ENCODE data around the gene NUBP2.
A peak's percentile ranks its signal among the peaks of the same experiment; 100 is the strongest.

NUBP2 gene

DNA sequence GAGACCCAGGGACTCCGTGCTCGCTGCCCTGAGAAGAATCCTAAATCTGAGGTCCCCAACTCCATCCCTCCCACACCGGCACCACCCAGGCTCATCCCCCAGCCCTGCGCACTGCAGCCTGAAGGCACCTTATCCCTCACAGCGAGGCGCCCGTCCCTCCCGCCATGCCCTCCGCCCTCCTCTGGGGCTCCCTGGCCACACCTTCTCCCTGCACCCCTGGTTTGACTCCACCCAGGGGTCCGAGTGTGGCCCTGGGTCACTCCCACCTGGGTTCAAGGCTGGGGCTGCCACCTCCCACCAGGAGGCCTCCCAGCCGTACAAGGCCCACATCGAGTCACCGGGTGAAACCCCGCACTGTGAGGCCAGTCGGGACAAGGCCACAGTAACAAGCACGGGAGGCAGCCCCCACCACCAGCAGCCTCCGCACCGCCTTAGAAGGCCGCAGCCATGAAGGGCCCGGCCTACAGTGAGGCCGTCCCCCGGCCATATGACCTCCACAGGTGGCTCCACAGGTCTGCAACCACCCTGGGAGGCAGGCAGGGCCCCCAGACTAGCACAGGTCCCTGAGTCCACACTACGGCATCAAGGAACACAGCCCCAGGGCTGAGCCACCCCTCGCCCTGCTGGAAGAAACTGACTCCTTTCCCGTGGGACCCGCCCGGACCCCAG lies 35.6 kb downstream of the NUBP2 start:
- peaks cover 38% of the 10 kb centered on the region for H3K36me3 Mint-ChIP-seq
- H3K4me3 Mint-ChIP-seq, result no peak overlapping the region
- H3K4me1 Mint-ChIP-seq, result peaks cover 6% of the 10 kb centered on the region
- ATAC-seq (no peak), DNase-seq (ENCODE audit: low spot score in 2 of 2) (no peak)
- peak overlapping the region; percentile 32 for H3K27ac Mint-ChIP-seq
- no peaks in the 10 kb centered on the region for H3K9me3 Mint-ChIP-seq

DNA sequence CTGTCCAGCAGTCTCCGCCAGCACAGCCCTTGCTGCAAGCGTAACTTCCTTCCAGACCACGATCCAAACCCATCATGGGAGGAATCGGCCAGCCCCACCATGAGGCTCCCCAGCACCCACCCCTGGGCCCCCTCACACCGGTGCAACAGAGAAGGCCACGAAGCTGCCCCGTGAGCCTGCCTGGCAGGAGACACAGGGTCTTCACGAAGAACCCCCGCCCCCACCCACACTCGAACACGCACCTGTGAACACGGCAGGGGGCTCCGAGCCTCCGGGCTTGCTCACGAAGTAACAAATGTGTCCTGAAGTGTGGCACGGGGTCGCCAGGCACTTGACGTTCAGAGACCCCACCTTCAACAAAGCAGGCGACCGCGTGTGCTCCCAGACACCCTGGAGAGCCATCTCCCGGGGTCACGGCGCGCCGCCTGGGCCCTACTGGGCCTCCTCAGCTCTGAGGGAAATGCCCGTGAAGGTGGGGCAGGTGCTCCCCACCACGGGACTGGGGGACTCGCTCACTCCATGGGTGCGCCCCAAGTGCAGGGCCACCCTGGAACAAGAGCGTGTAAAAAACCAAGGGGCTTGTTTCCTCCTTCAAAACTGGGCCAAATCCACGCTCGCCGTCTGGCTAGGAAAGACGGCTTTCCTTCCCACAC lies 36.2 kb downstream of the NUBP2 start:
- H3K4me1 Mint-ChIP-seq, result peaks cover 9% of the 10 kb centered on the region
- ATAC-seq (no peak), DNase-seq (ENCODE audit: low spot score in 2 of 2) (no peak)
- H3K9me3 Mint-ChIP-seq, result no peaks in the 10 kb centered on the region
- H3K36me3 Mint-ChIP-seq, result peaks cover 34% of the 10 kb centered on the region
- peak overlapping the region; percentile 58 for H3K27ac Mint-ChIP-seq
- no peak overlapping the region for H3K4me3 Mint-ChIP-seq

DNA sequence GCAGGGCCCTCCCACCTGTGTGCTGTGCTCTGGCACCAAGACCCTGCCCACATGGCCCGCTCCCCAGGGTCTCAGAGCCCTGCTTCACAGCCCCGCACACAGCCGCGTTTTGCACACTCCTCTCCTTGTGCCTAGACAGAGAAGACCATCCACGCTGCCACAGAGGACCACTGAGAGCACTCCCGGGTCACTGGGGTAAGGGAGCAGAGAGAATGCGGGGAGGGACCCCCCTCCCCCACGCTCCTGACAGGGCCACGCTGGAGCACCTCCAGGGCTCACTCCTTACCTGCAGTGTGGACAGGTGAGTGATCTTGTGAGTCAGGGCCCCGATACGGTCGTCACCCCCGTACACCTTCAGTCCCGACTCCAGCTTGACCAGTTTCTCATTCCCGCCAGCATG lies 36.9 kb downstream of the NUBP2 start:
- no peaks in the 10 kb centered on the region for H3K9me3 Mint-ChIP-seq
- H3K27ac Mint-ChIP-seq, result peak overlapping the region; percentile 58
- no peak for ATAC-seq
- DNase-seq (ENCODE audit: low spot score in 2 of 2), result no peak
- no peak overlapping the region for H3K4me3 Mint-ChIP-seq
- H3K36me3 Mint-ChIP-seq, result peaks cover 28% of the 10 kb centered on the region
- H3K4me1 Mint-ChIP-seq, result peaks cover 15% of the 10 kb centered on the region

DNA sequence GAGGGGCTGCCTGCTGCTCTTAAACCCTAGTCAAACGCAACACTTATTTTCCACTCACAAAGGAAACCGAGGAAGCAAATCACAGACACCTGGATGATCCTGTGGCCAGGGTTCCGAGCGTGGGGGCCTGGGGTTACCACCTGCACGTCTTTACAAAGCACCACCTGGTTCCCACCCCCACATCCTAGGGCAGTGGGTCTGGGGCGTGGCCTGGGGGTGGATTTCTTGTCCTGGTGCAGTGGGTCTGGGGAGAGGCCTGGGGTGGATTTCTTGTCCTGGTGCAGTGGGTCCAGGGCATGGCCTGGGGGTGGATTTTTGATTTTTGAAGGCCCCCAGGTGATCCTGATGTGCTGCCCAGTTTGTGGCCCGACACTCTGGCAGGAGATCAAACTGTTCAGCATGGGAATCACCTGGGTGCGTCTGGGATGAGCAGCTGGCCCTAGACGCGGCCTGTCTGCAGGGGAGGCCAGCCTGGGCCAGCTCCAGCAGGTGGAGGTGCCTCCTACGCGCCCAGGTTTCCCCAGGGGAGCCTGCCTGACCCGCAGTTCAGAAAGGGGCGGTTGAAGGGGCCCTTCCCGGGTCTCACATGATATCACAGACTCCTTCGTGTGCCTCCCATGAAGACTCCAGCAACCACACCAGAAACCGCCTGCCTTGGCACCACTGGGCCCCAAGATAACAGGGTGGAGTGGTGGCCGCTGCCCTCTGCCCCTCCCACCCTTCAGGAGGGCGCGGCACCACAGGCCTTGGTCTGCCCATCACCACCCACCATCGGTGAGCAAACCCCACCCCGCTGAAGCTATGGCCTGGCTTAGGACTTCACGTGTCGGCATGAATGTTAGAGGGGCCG lies 37.6 kb downstream of the NUBP2 start:
- DNase-seq (ENCODE audit: low spot score in 2 of 2) (no peak), ATAC-seq (no peak)
- Mint-ChIP-seq H3K9me3 (no peaks in the 10 kb centered on the region), H3K4me3 (no peak overlapping the region), H3K4me1 (peaks cover 19% of the 10 kb centered on the region), H3K27ac (peak overlapping the region; percentile 58), H3K36me3 (peaks cover 21% of the 10 kb centered on the region)

DNA sequence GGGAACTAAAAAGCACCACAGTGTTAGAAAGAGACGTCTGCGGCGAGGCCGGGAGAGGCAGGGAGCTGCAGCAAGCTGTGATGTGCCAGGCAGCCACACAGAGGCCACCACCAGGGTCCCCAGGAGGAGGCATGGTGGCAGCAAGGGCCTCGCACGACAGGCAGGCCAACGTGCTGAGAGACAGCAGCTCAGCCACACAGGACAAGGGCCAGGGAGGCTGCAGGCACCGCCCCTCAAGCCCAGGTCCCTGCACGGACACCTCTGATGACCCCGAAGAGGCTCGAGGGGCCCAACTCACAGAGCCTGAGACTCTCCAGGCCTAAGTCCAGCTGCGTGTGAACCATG lies 38.2 kb downstream of the NUBP2 start:
- Mint-ChIP-seq H3K36me3 (peaks cover 15% of the 10 kb centered on the region), H3K4me1 (peaks cover 19% of the 10 kb centered on the region), H3K4me3 (no peak overlapping the region), H3K9me3 (no peaks in the 10 kb centered on the region), H3K27ac (no peak overlapping the region)
- DNase-seq (ENCODE audit: low spot score in 2 of 2) (no peak), ATAC-seq (no peak)

DNA sequence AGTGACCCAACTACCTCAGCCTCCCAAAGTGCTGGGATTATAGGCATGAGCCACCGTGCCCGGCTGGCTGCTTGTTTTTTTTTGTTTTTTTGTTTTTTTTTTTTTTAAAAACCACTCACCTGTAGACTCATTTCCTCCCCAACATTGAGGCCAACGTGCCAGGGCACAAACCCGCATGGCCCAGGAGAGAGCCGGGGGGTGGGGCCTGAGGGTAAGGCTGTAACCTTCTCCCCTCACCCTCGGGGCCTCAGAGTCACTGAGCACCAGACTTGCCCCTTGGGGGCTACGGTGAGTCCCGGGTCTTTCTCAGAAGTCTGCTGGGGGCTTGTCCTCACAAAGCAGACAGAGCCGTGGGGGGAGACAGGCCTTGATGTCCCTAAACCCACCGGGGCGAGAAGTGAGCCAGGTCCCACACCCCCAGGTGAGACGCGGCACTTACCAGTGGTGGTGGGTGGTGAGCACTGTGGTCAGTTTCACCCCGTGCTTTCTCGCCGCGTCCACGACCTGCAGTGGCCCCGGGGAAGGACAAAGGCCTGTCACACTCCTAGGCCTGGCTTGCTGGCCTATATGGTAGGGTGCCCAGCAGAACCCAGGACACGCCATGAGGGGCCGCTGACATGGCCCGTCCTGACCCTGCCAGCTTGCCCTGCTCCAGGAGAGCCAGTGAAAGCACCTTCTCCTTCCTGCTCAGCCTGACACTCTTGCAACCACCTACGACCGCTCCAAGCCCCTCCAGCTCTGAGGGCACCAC lies 39.3 kb downstream of the NUBP2 start:
- no peak for DNase-seq (ENCODE audit: low spot score in 2 of 2)
- H3K9me3 Mint-ChIP-seq, result no peaks in the 10 kb centered on the region
- peaks cover 19% of the 10 kb centered on the region for H3K4me1 Mint-ChIP-seq
- ATAC-seq, result no peak
- H3K36me3 Mint-ChIP-seq, result peaks cover 15% of the 10 kb centered on the region
- H3K4me3 Mint-ChIP-seq, result no peak overlapping the region
- H3K27ac Mint-ChIP-seq, result no peak overlapping the region

DNA sequence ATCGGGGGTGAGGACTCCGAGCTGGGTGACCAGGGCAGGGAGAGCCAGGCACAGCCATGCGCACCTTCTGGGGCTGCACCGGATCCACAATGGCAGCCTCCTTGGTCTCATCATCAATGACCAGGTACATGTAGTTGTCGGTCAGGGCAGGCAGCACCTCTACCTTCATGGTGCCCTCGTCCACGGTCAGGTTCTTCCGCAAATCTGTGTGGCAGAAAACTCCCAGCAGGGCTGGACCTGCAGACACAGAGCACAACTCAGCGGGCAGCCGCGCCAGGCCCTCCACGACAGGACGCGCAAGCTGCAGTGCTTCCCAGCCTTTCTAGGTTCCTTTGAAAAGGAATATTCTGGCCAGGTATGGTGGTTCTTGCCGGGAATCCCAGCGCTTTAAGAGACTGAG lies 40.0 kb downstream of the NUBP2 start:
- Mint-ChIP-seq H3K4me1 (peaks cover 19% of the 10 kb centered on the region), H3K27ac (no peak overlapping the region), H3K36me3 (peaks cover 22% of the 10 kb centered on the region), H3K4me3 (no peak overlapping the region), H3K9me3 (no peaks in the 10 kb centered on the region)
- ATAC-seq (no peak), DNase-seq (ENCODE audit: low spot score in 2 of 2) (no peak)

DNA sequence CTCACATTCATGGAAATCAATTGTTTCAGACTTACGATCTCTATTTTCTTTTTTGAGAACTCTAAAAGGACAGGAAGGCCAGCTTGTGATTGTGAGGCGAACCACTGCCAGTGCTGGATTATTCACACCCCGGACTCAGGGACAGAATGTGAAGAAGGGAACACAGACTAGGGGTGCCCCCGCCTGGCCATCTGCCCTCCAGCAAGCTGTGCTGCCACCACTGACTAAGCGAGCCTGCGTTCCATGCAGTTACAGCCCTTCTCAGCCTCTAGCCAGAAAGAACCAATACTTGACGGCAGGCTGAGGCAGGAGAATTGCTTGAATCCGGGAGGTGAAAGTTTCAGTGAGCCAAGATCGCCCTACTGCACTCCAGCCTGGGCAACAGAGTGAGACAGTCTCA lies 41.1 kb downstream of the NUBP2 start:
- no peaks in the 10 kb centered on the region for H3K9me3 Mint-ChIP-seq
- no peak for DNase-seq (ENCODE audit: low spot score in 2 of 2)
- peaks cover 26% of the 10 kb centered on the region for H3K36me3 Mint-ChIP-seq
- H3K27ac Mint-ChIP-seq, result peak overlapping the region; percentile 37
- H3K4me3 Mint-ChIP-seq, result peak overlapping the region; percentile 65
- H3K4me1 Mint-ChIP-seq, result peaks cover 21% of the 10 kb centered on the region
- no peak for ATAC-seq

DNA sequence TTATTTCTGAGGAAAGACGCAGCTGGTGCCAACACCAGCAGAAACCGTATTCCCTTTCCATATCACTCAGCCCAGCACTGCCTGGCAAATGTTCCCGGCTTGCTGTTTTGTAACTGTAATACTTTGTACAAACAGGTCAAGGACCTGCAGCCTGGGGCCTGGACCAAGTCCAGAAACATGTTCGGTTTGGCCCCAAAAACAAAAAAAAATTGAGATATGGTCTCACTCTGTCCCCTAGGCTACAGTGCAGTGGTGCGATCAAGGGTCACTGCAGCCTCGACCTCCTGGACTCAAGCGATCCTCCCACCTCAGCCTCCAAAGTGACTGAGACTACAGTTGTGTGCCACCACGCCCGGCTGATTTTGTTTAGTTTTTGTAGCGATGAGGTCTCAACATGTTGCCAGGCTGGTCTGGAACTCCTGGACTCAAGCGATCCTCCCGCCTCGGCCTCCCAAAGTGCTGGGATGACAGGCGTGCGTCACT lies 42.7 kb downstream of the NUBP2 start:
- no peak for ATAC-seq
- H3K36me3 Mint-ChIP-seq, result peaks cover 27% of the 10 kb centered on the region
- H3K4me1 Mint-ChIP-seq, result peaks cover 27% of the 10 kb centered on the region
- no peaks in the 10 kb centered on the region for H3K9me3 Mint-ChIP-seq
- H3K27ac Mint-ChIP-seq, result no peak overlapping the region
- no peak for DNase-seq (ENCODE audit: low spot score in 2 of 2)
- peak overlapping the region; percentile 65 for H3K4me3 Mint-ChIP-seq

DNA sequence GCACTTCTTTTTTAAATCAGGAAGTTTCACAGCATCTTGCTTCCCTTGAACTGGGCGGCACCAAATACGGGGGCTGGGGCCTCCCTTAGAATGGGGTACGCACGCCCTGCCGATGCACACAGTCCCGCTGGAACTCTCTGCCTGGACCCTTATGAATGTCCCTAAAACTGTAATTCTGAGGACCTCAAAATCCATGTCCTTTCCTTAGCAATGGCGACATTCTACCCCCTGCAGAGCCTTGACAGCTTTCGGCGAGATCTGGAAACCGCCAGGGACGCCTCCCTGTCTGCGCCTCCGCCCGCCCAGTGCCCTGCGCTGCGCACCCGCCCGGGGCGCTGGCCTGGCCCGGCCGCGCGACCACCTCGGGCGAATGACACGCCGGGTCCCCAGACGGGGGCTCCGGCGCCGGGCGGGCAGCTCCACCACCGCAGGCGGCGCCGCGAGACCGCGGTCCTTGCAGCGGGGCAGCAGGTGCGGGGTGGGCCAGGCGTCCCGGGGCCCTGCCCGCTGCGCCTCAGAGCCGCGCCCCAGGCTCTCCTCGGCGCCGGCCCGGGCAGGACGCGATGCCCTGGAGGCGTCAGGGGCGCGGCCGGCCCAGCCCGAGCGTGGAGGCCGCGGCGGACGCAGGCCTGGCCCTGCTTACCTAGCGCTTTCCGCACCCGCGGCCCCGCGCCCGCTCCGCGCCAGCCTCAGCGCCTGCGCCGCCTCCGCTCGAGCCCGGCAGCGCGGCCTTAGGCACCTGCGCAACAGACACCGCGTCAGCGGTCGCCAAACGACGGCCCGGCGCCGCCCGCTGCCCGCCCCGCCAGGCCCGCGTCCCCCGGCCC lies 43.3 kb downstream of the NUBP2 start:
- no peaks in the 10 kb centered on the region for H3K9me3 Mint-ChIP-seq
- peaks cover 27% of the 10 kb centered on the region for H3K4me1 Mint-ChIP-seq
- peak overlapping the region; percentile 93 for H3K27ac Mint-ChIP-seq
- ATAC-seq (peak; percentile 83), DNase-seq (ENCODE audit: low spot score in 2 of 2) (peak in 1 of 2 donors; percentile 59)
- H3K4me3 Mint-ChIP-seq, result peak overlapping the region; percentile 90
- peaks cover 33% of the 10 kb centered on the region for H3K36me3 Mint-ChIP-seq

DNA sequence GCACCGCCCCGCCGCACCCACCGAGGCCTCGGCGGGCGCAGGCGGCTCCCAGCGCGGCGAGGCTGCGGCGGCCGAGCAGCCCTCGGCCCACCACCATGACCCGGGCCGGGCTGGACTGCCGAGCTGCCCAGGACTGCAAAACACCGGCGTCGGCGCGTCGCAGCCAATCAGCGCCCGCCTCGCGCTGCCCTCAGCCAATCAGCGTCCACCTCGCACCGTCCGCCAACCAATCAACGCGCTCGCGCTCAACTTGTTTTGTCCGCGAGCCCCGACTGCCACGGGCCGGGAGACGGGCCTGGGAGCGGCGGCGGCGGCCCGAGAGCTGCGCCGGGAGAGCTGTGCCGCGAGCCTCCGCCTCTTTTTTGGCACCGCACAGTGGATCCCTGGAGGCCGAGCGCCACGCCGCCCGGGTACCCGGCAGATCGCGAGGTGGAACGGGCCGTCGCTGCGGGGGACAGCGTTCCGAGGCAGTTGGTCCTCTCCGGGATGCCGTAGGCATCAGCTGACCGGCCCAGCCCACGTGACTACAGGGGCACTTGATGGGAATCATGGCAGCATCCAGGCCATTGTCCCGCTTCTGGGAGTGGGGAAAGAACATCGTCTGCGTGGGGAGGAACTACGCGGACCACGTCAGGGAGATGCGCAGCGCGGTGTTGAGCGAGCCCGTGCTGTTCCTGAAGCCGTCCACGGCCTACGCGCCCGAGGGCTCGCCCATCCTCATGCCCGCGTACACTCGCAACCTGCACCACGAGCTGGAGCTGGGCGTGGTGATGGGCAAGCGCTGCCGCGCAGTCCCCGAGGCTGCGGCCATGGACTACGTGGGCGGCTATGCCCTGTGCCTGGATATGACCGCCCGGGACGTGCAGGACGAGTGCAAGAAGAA lies 44.2 kb downstream of the NUBP2 start, which contains the start of the genes FAHD1 and HAGH:
FAHD1 (plus strand) TSS at position 516 of the 883 bp plus-strand sequence; CDS start at position 549, 33 bp downstream.
HAGH (minus strand) TSS at position 135 of the 883 bp plus-strand sequence; CDS start at position 97, 38 bp downstream.
- Mint-ChIP-seq H3K27ac (peak within 1 kb of the TSS; percentile 93), H3K9me3 (no peaks in the 10 kb centered on the region), H3K36me3 (peaks cover 39% of the 10 kb centered on the region), H3K4me1 (peaks cover 27% of the 10 kb centered on the region), H3K4me3 (peak within 1 kb of the TSS; percentile 90)
- DNase-seq (ENCODE audit: low spot score in 2 of 2) (peak; percentile 93 to 98), ATAC-seq (peak; percentile 92)

DNA sequence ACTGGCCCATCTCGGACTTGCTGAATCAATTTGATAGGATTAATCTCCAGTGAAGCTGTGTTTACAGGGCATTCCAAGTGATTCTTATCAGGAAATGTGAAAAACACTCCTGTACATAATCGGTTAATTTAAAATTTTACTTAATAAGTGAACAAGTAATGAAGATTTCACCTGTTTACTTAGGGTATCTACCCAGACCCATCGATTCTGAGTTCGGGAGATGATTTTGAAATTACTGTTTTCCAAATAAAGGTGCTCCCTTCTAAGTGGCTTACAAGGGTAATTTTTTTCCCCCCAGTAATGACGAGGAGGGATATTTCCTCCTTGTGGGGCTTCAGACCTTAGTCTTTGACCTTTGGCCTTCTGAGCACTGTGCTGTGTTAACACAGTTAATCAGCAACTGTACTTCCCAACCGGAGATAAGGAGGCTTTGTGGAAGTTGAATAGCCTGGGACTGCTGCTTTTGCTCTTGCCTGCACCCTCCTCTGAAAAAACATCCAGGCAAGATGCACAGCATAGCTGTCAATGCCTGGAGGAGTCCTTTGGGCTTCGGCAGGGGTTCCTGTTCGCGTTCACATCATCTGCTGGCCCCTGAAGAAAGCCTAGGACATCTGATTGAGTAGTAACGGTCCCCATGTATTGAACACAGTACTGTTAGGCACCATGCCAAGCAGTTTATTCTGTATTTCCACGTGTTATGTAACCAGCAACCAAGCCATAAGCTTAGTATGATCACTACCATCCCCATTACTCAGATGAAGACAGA lies 46.1 kb downstream of the NUBP2 start:
- Mint-ChIP-seq H3K4me1 (peaks cover 25% of the 10 kb centered on the region), H3K9me3 (no peaks in the 10 kb centered on the region), H3K36me3 (peaks cover 30% of the 10 kb centered on the region), H3K4me3 (peak overlapping the region; percentile 90), H3K27ac (no peak overlapping the region)
- ATAC-seq (no peak), DNase-seq (ENCODE audit: low spot score in 2 of 2) (no peak)

DNA sequence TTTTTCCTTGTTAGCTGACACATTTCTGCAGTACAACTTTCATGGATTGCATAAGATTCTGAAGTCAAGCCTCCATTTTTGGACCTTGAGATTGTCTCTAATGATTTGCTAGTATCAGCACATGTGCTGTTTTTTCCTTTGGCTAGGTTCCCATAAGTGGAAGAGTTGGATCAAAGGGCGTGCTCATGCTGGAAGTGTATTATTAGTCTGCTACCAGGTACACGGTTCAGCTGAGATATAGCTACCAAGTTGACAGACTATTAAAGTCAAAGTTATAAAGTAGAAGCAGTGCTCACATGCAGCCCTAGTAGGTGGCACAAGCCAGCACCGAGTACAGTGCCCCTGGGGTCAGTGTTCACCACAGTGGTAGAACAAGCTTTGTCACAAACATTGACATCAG lies 47.5 kb downstream of the NUBP2 start:
- ATAC-seq (no peak), DNase-seq (ENCODE audit: low spot score in 2 of 2) (no peak)
- Mint-ChIP-seq H3K27ac (no peak overlapping the region), H3K36me3 (peaks cover 30% of the 10 kb centered on the region), H3K4me1 (peaks cover 14% of the 10 kb centered on the region), H3K9me3 (no peaks in the 10 kb centered on the region), H3K4me3 (no peak overlapping the region)

All from stimulated activated effector memory CD8-positive, alpha-beta T cell treated with anti-CD3 and anti-CD28 coated beads, Interleukin-12 subunit alpha, Interleukin-12 subunit beta, amount 100 ng/mL, for 72 hours (primary cell).